Liver (tissue), 3 donors: ENCODE measurements around the gene NLK.

Experiments
- ATF3 ChIP-seq: IDR thresholded peaks from 2 replicates; pipeline ENCODE4 v1.6.1; 2016; ENCODE audit warnings: antibody characterized with exemption
- CTCF ChIP-seq: fragments of 150-350 bp; IDR thresholded peaks from 2 replicates; pipeline ENCODE4 v1.5.1; 2017; ENCODE audit warnings: improper control_type of control experiment, low read depth, low read length; ENCODE audit not compliant: missing input control
- EGR1 ChIP-seq, 2 donors: IDR thresholded peaks; 2 replicates each; pipeline ENCODE4 v1.6.1; 2016 to 2018; ENCODE audit warnings: antibody characterized with exemption in 2 of 2, low read depth in 2 of 2
- FOXA1 ChIP-seq: IDR thresholded peaks from 2 replicates; pipeline ENCODE4 v1.6.1; 2016; ENCODE audit warnings: antibody characterized with exemption
- HNF4G ChIP-seq: IDR thresholded peaks from 2 replicates; pipeline ENCODE4 v1.6.1; 2016; ENCODE audit warnings: antibody characterized with exemption
- RAD21 ChIP-seq, 2 donors: IDR thresholded peaks; 2 replicates each; pipeline ENCODE4 v1.6.1; 2016; ENCODE audit warnings: antibody characterized with exemption in 2 of 2, mild to moderate bottlenecking in 2 of 2
- RXRA ChIP-seq, 2 donors: IDR thresholded peaks; 2 replicates each; pipeline ENCODE4 v1.6.1; 2017 to 2018; ENCODE audit warnings: antibody characterized with exemption in 2 of 2, mild to moderate bottlenecking in 1 of 2
- SP1 ChIP-seq: IDR thresholded peaks from 2 replicates; pipeline ENCODE4 v1.6.1; 2018; ENCODE audit warnings: antibody characterized with exemption, mild to moderate bottlenecking
- TAF1 ChIP-seq: conservative IDR thresholded peaks from 2 replicates; pipeline ENCODE4 v1.6.1; 2016; ENCODE audit warnings: antibody characterized with exemption, mild to moderate bottlenecking
- YY1 ChIP-seq: IDR thresholded peaks from 2 replicates; pipeline ENCODE4 v1.6.1; 2016; ENCODE audit warnings: antibody characterized with exemption, mild to moderate bottlenecking
- TF ChIP-seq, protein P1 (sequence below): IDR thresholded peaks from 2 replicates; pipeline ENCODE4 v1.6.1; 2016; ENCODE audit warnings: antibody characterized with exemption
- donor health status: healthy.
- donor health status: healthy.

DNA sequence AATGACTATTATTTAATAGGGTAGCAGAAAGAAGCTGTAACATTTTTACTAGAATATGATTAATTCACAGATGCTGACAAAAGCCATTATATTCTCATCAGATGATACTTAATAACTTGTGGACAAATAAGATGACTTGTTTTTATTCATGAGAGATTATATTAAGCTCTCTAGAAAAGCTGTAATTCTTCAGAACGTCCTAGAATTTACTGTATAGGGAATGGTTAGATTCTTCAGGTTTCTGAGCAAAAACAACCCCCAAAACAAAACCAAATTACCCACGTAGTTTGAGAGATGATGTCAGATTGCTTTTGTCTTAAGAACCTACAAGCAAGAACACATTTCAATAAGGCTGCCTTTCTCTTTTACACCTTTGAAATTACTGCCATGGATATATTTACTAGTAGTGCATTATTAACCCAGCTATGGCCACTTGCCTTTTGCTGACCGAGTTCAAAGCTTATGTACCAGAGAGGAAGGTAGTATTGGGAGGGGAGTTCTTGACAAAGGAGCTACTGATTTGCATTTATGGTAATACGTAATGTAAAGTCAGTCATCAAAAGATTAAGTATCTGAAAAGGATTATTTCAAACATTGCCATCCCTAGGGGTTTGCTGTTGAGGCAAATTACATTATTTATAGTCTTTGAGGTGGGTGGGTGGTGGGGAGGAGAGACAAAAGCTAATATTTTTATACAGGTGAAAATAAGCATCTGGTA is 51.7 kb downstream of the NLK start:
- TF ChIP-seq TAF1 (no peak), EGR1 (IDR thresholded peaks at IDR 0.05; ENCODE audit: low read depth in 2 of 2) (no peak), CTCF (no peak), SP1 (no peak), YY1 (no peak), RXRA (IDR thresholded peaks at IDR 0.05) (no peak), ATF3 (no peak), HNF4G (no peak), FOXA1 (no peak), RAD21 (IDR thresholded peaks at IDR 0.05) (no peak)
- TF ChIP-seq, protein P1, sequence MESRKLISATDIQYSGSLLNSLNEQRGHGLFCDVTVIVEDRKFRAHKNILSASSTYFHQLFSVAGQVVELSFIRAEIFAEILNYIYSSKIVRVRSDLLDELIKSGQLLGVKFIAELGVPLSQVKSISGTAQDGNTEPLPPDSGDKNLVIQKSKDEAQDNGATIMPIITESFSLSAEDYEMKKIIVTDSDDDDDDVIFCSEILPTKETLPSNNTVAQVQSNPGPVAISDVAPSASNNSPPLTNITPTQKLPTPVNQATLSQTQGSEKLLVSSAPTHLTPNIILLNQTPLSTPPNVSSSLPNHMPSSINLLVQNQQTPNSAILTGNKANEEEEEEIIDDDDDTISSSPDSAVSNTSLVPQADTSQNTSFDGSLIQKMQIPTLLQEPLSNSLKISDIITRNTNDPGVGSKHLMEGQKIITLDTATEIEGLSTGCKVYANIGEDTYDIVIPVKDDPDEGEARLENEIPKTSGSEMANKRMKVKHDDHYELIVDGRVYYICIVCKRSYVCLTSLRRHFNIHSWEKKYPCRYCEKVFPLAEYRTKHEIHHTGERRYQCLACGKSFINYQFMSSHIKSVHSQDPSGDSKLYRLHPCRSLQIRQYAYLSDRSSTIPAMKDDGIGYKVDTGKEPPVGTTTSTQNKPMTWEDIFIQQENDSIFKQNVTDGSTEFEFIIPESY: no peak
